Lower lobe of right lung (tissue), 2 donors: ENCODE results near the gene RAB3IP. TPM values are rescaled to one million over a fixed set of nuclear protein-coding genes. Genes with fewer than 3 reads are reported as not detected.
A peak's percentile ranks its signal among the peaks of the same experiment; 100 is the strongest.

Experiments used
- ATAC-seq, 2 donors: fragments of 200-7000 bp; cut with Tn5 transposase; one replicate each; pipeline ENCODE4 v1.9.1; 2020 to 2022; ENCODE audit warnings: mild to moderate bottlenecking in 2 of 2, moderate library complexity in 2 of 2
- DNase-seq: peaks from one replicate; pipeline ENCODE4 v3.0.0-alpha.2; 2020
- H3K27ac ChIP-seq: fragments of 200-600 bp; one replicate; pipeline ENCODE4 v1.8.0; 2022
- H3K27me3 ChIP-seq: fragments of 200-600 bp; one replicate; pipeline ENCODE4 v1.8.0; 2022; ENCODE audit warnings: low read depth
- H3K36me3 ChIP-seq: fragments of 200-600 bp; one replicate; pipeline ENCODE4 v1.8.0; 2022; ENCODE audit warnings: mild to moderate bottlenecking
- H3K4me1 ChIP-seq: fragments of 200-600 bp; one replicate; pipeline ENCODE4 v1.8.0; 2022
- H3K4me3 ChIP-seq: fragments of 200-600 bp; one replicate; pipeline ENCODE4 v1.8.0; 2022; ENCODE audit warnings: mild to moderate bottlenecking
- H3K9me3 ChIP-seq: fragments of 200-600 bp; one replicate; pipeline ENCODE4 v1.8.0; 2022
- CTCF ChIP-seq: fragments of 200-600 bp; IDR thresholded peaks from one replicate; pipeline ENCODE4 v1.8.0; 2022; ENCODE audit warnings: antibody characterized with exemption, mild to moderate bottlenecking
- intact Hi-C: fragments of 100-400 bp; cut with DNase I; formaldehyde crosslinking; loops from one replicate; pipeline ENCODE4 v1.11.0; 2022
- long read RNA-seq: library from polyadenylated mRNA; unstranded; transcript quantifications from one replicate; pipeline ENCODE4 v2.0.0, GENCODE V29; 2021
- total RNA-seq: library from RNA; stranded (reverse); fragmentation: NEBNext Ultra II Directional; extraction: Animal tissue kit (Norgen Biotek cat#: 25700); gene quantifications from one replicate; pipeline ENCODE4 v1.2.1, GENCODE V29; 2021
- donor health status: DM: no; HTN: yes; CAD: no; lungs with severe emphysema.

Gene RAB3IP
- total RNA-seq, result 28.2 TPM
- long read RNA-seq, transcript RAB3IP-201 (11 exons, 3,690 nt), result major isoform, 6 of 13 reads
- long read RNA-seq, partial matches to known transcripts, result 3 of 13 reads
- long read RNA-seq, other reads (novel, unspliced or antisense), result 4 of 13 reads

- ATAC-seq, result peak; percentile 96 to 99
- intact Hi-C loops, result no loop called here
These were observed at the start of gene RAB3IP for GRCh38 chr12:69738351-69739286. Gene RAB3IP, plus strand, starts transcription at chr12:69738860. Its CDS starts 16,549 bp downstream, at chr12:69755409.

GRCh38 chr12:69689638-69690037 lies 49.0 kb upstream of the RAB3IP start:
- no peak overlapping the region for H3K4me3 ChIP-seq
- H3K36me3 ChIP-seq, result no peaks in the 10 kb centered on the region
- H3K27ac ChIP-seq, result no peak overlapping the region
- DNase-seq (no peak), ATAC-seq (no peak)
- TF ChIP-seq CTCF, result no peak
- H3K4me1 ChIP-seq, result no peaks in the 10 kb centered on the region
- H3K27me3 ChIP-seq, result no peaks in the 10 kb centered on the region
- no peaks in the 10 kb centered on the region for H3K9me3 ChIP-seq
- intact Hi-C loops, result no loop called here

More at GRCh38 chr12:69738351-69739286, at the start of gene RAB3IP:
- H3K4me1 ChIP-seq, result peaks cover 8% of the 10 kb centered on the region
- no peaks in the 10 kb centered on the region for H3K27me3 ChIP-seq
- peak within 1 kb of the TSS; percentile 78 for H3K4me3 ChIP-seq
- H3K9me3 ChIP-seq, result no peaks in the 10 kb centered on the region
- TF ChIP-seq CTCF, result peak; percentile 72
- peak; percentile 93 for DNase-seq
- peak within 1 kb of the TSS; percentile 86 for H3K27ac ChIP-seq
- no peaks in the 10 kb centered on the region for H3K36me3 ChIP-seq

- Histone ChIP-seq H3K4me1 (no peaks in the 10 kb centered on the region), H3K27me3 (no peaks in the 10 kb centered on the region), H3K9me3 (no peaks in the 10 kb centered on the region), H3K4me3 (no peak overlapping the region), H3K36me3 (no peaks in the 10 kb centered on the region), H3K27ac (no peak overlapping the region)
- DNase-seq (no peak), ATAC-seq (no peak)
- intact Hi-C loops, result no loop called here
- TF ChIP-seq CTCF, result no peak
These were observed 44.5 kb upstream of the RAB3IP start for GRCh38 chr12:69694123-69694522.

- no peak for TF ChIP-seq CTCF
These were observed 40.6 kb upstream of the RAB3IP start for GRCh38 chr12:69698054-69698453.

GRCh38 chr12:69698769-69699540 lies 39.7 kb upstream of the RAB3IP start, which contains the start of gene BEST3:
Gene BEST3, minus strand, starts transcription at chr12:69699303. Its CDS starts 1,505 bp downstream, at chr12:69697798.
- no peak for DNase-seq
- Histone ChIP-seq H3K9me3 (no peaks in the 10 kb centered on the region), H3K36me3 (no peaks in the 10 kb centered on the region), H3K27me3 (no peaks in the 10 kb centered on the region), H3K4me1 (no peaks in the 10 kb centered on the region), H3K4me3 (no peak within 1 kb of the TSS), H3K27ac (no peak within 1 kb of the TSS)
- TF ChIP-seq CTCF, result no peak
- ATAC-seq, result no peak
- intact Hi-C loops, result no loop called here

More at GRCh38 chr12:69698054-69698453, 40.6 kb upstream of the RAB3IP start:
- intact Hi-C loops, result no loop called here
- Histone ChIP-seq H3K4me3 (no peak overlapping the region), H3K4me1 (no peaks in the 10 kb centered on the region), H3K9me3 (no peaks in the 10 kb centered on the region), H3K36me3 (no peaks in the 10 kb centered on the region), H3K27me3 (no peaks in the 10 kb centered on the region), H3K27ac (no peak overlapping the region)
- ATAC-seq (no peak), DNase-seq (no peak)
